K562 (cell line): ENCODE measurements around the gene HK1. TPM values are rescaled to one million over a fixed set of nuclear protein-coding genes. Genes with fewer than 3 reads are reported as not detected.

Experiments
- ATAC-seq: fragments of 200-7000 bp; cut with Tn5 transposase; 3 replicates; pipeline ENCODE4 v1.9.1; 2020; ENCODE audit warnings: moderate library complexity
- BruUV-seq: library from RNA; stranded (reverse); fragments of 400-500 nt; replicated peaks from 2 replicates; lab custom pipeline; 2021; lab: Mats Ljungman, UMichigan
- CTCF ChIA-PET: fragments of 300-600 bp; formaldehyde crosslinking; extraction: SDS; loops from one replicate; lab custom pipeline; 2021; ENCODE audit warnings: low intra/inter-chr PET ratio; lab: Yijun Ruan, JAX
- POLR2A ChIA-PET: fragments of 300-600, 350-650 bp; sonication (Branson Sonifier 250); formaldehyde crosslinking; extraction: SDS; loops from one replicate; lab custom pipeline; 2021; ENCODE audit warnings: antibody characterized with exemption, inconsistent platforms; lab: Yijun Ruan, JAX
- DNase-seq, 4 experiments: peaks; one replicate each; pipeline versions ENCODE4 v3.0.0 to v3.0.0-alpha.2; 2011 to 2018; ENCODE audit warnings: low spot score in 3 of 4, mixed read lengths in 3 of 4; ENCODE audit errors: extremely low read depth in 1 of 4
- FAIRE-seq: peaks from 2 replicates; lab custom pipeline; 2011; peaks lifted over from hg19 to GRCh38; lab: Jason Lieb, UNC
- H2AFZ ChIP-seq: 2 replicates; pipeline ENCODE4 v1.6.0; 2011; ENCODE audit warnings: low read depth, low read length, control low read depth, inconsistent platforms
- H3K27ac ChIP-seq: fragments of 200-600 bp; 3 replicates; pipeline ENCODE4 v1.8.0; 2011; ENCODE audit warnings: low read depth, mild to moderate bottlenecking, control low read depth, inconsistent platforms, low read length, moderate library complexity, mixed read lengths; ENCODE audit errors: extremely low read depth
- H3K27me3 ChIP-seq, 2 experiments: fragments of 300-600 bp in 1 of 2; 2 replicates in 1 of 2; 3 replicates in 1 of 2; pipeline versions ENCODE4 v1.6.0 to v1.8.0; 2011; ENCODE audit warnings: inconsistent platforms in 2 of 2, low read length in 2 of 2, mild to moderate bottlenecking in 1 of 2, mixed read lengths in 1 of 2, moderate library complexity in 1 of 2; ENCODE audit not compliant: control insufficient read depth in 2 of 2, insufficient read depth in 2 of 2
- H3K36me3 ChIP-seq: fragments of 300-600 bp; 3 replicates; pipeline ENCODE4 v1.8.0; 2011; ENCODE audit warnings: mild to moderate bottlenecking, low read length, inconsistent platforms; ENCODE audit not compliant: control insufficient read depth, insufficient read depth
- H3K4me1 ChIP-seq, 2 experiments: fragments of 200-600 bp in 1 of 2; replicated peaks in 1 of 2; 2 replicates in 1 of 2; 3 replicates in 1 of 2; pipeline versions ENCODE4 v1.5.1 to v1.8.0; 2011; ENCODE audit warnings: inconsistent platforms in 2 of 2, low read length in 2 of 2, mild to moderate bottlenecking in 1 of 2, mixed read lengths in 1 of 2, moderate library complexity in 1 of 2; ENCODE audit not compliant: control insufficient read depth in 2 of 2, insufficient read depth in 2 of 2
- H3K4me2 ChIP-seq: 2 replicates; pipeline ENCODE4 v1.6.1; 2011; ENCODE audit warnings: low read length, control low read depth, inconsistent platforms, mixed read lengths; ENCODE audit not compliant: insufficient read depth
- H3K4me3 ChIP-seq: fragments of 200-600 bp; sonication (generic), shearing (Covaris generic); 2 replicates; pipeline ENCODE4 v1.5.1; 2016; ENCODE audit warnings: control low read depth, inconsistent platforms
- H3K79me2 ChIP-seq: fragments of 200-600 bp; 3 replicates; pipeline ENCODE4 v1.8.0; 2011; ENCODE audit warnings: low read length, inconsistent platforms; ENCODE audit not compliant: control insufficient read depth, insufficient read depth
- H3K9ac ChIP-seq, 2 experiments: 2 replicates each; pipeline versions ENCODE4 v1.6.0 to v1.6.1; 2011; ENCODE audit warnings: low read depth in 2 of 2, low read length in 2 of 2, control low read depth in 1 of 2, inconsistent platforms in 1 of 2, mild to moderate bottlenecking in 1 of 2, mixed read lengths in 1 of 2; ENCODE audit not compliant: insufficient read depth in 1 of 2
- H3K9me1 ChIP-seq: one replicate; pipeline ENCODE4 v1.6.0; 2011; ENCODE audit warnings: inconsistent platforms, mild to moderate bottlenecking, low read length, moderate library complexity; ENCODE audit not compliant: control insufficient read depth, insufficient read depth
- H3K9me3 ChIP-seq: replicated peaks from 2 replicates; pipeline ENCODE4 v1.5.1; 2011; ENCODE audit warnings: low read depth, low read length, inconsistent platforms; ENCODE audit not compliant: control insufficient read depth, insufficient read depth
- H4K20me1 ChIP-seq: replicated peaks from 2 replicates; pipeline ENCODE4 v1.6.1; 2011; ENCODE audit warnings: low read length, inconsistent platforms, mixed read lengths; ENCODE audit not compliant: control insufficient read depth, insufficient read depth
- HMGXB4 ChIP-seq: sonication (generic); formaldehyde crosslinking; IDR thresholded peaks from 2 replicates; pipeline ENCODE4 v1.8.1; 2023; ENCODE audit warnings: mild to moderate bottlenecking, missing genetic modification reagents
- JUND ChIP-seq, 2 experiments: IDR thresholded peaks; 2 replicates in 1 of 2; 3 replicates in 1 of 2; pipeline ENCODE4 v1.6.1; 2011; ENCODE audit warnings: borderline replicate concordance in 2 of 2, low read depth in 2 of 2, low read length in 2 of 2, improper control_type of control experiment in 1 of 2, missing biosample characterization in 1 of 2, missing genetic modification characterization in 1 of 2, missing genetic modification reagents in 1 of 2
- RB1 ChIP-seq: fragments of 450-650 bp; IDR thresholded peaks from 2 replicates; pipeline ENCODE4 v1.6.1; 2017; ENCODE audit warnings: low read depth, mild to moderate bottlenecking
- TAL1 ChIP-seq: fragments of 450-650 bp; IDR thresholded peaks from 2 replicates; pipeline ENCODE4 v1.6.1; 2016; ENCODE audit warnings: mild to moderate bottlenecking
- ZBTB17 ChIP-seq: fragments of 450-650 bp; formaldehyde crosslinking; IDR thresholded peaks from 2 replicates; pipeline ENCODE4 v1.4.0; 2020; ENCODE audit warnings: mild to moderate bottlenecking
- ZFP1 ChIP-seq: fragments of 450-650 bp; formaldehyde crosslinking; IDR thresholded peaks from 2 replicates; pipeline ENCODE4 v1.4.0; 2020; ENCODE audit warnings: mild to moderate bottlenecking, mixed read lengths
- ZNF217 ChIP-seq: sonication (generic); formaldehyde crosslinking; IDR thresholded peaks from 2 replicates; pipeline ENCODE4 v1.8.0; 2022; ENCODE audit warnings: mild to moderate bottlenecking, missing genetic modification reagents
- ZNF253 ChIP-seq: fragments of 250-450 bp; sonication (Bioruptor Pico); conservative IDR thresholded peaks from 2 replicates; pipeline ENCODE4 v1.6.1; 2021; ENCODE audit warnings: mild to moderate bottlenecking
- ZNF318 ChIP-seq, 2 experiments: fragments of 450-650 bp; IDR thresholded peaks; 2 replicates each; pipeline ENCODE4 v1.6.1; 2016; ENCODE audit warnings: mild to moderate bottlenecking in 2 of 2, borderline replicate concordance in 1 of 2, low read depth in 1 of 2, moderate library complexity in 1 of 2
- ZNF707 ChIP-seq: fragments of 250-450 bp; sonication (Bioruptor Pico); conservative IDR thresholded peaks from 2 replicates; pipeline ENCODE4 v1.8.0; 2022; ENCODE audit warnings: inconsistent platforms, mild to moderate bottlenecking, moderate library complexity
- ZNF740 ChIP-seq, 3 experiments: fragments of 200-800 bp in 1 of 3; sonication (Bioruptor generic) in 1 of 3; sonication (generic) in 1 of 3; formaldehyde crosslinking in 1 of 3; IDR thresholded peaks; 2 replicates each; pipeline versions ENCODE4 v1.6.1 to v1.8.0; 2016 to 2022; ENCODE audit warnings: mild to moderate bottlenecking in 2 of 3, missing compliant biosample characterization in 2 of 3, missing genetic modification characterization in 2 of 3, missing genetic modification reagents in 1 of 3
- WGBS: fragments of 100-300 bp; shearing (Covaris generic); methylation state at CpG from one replicate; pipeline ENCODE4 v1.1.6; 2016; ENCODE audit warnings: low coverage, mixed read lengths; ENCODE audit not compliant: insufficient coverage; ENCODE audit errors: missing lambda C conversion rate; 5-methylcytosine and 5-hydroxymethylcytosine counted together
- in situ Hi-C: fragments of 300-500 bp; cut with MboI; formaldehyde crosslinking; loops from 4 replicates; pipeline ENCODE4 v1.15.0; 2018; ENCODE audit warnings: inconsistent platforms, mixed read lengths
- intact Hi-C: fragments of 100-400 bp; cut with micrococcal nuclease; formaldehyde crosslinking; loops from 2 replicates; pipeline ENCODE4 v1.14.2; 2022
- polyA plus RNA-seq, 8 experiments: library from polyadenylated mRNA; depleted of rRNA in 4 of 8; stranded (reverse) in 5 of 8; unstranded in 3 of 8; fragments of >200 nt; fragmentation: Nextera tagmentation in 2 of 8; fragmentation: Illumina TruSeq in 1 of 8; extraction: Ambion mirVana in 2 of 8; extraction: Trizol in 1 of 8; gene quantifications; 2 replicates each; pipeline versions ENCODE4 v1.2.1 to v1.2.3, GENCODE V29; 2011 to 2014; ENCODE audit warnings: inconsistent platforms in 1 of 8, missing spikeins in 1 of 8
- total RNA-seq, 7 experiments: library from RNA; depleted of rRNA in 6 of 7; stranded (reverse); fragments of >200 nt in 6 of 7; fragmentation: Illumina TruSeq in 2 of 7; extraction: Trizol in 2 of 7; gene quantifications; 2 replicates each; pipeline versions ENCODE4 v1.2.1 to v1.2.3, GENCODE V29; 2011 to 2021; ENCODE audit warnings: low replicate concordance in 1 of 7

The HK1 gene
- total and polyA plus RNA-seq, 9 of the 15 experiments (the other 6 are each of a cell fraction or from before 2014, with no cell fraction given): 29.2 to 444 (median 193) TPM

GRCh38 chr10:69254877-69255276 is 23.4 kb upstream of the HK1 start:
- peaks cover 0 to 3% of the 10 kb centered on the region in 2 experiments; a peak in 2 of 5 replicates for H3K4me1 ChIP-seq
- no peak for DNase-seq
- 59% methylated on average over 7 of the region's 7 CpGs for WGBS
- H3K27me3 ChIP-seq: no peaks in the 10 kb centered on the region
- no peaks in the 10 kb centered on the region for H3K9me1 ChIP-seq
- H2AFZ ChIP-seq: no peak overlapping the region
- ATAC-seq: no peak
- no peak for FAIRE-seq
- no peaks in the 10 kb centered on the region for H3K9me3 ChIP-seq
- intact Hi-C loops (no loop called here), in situ Hi-C loops (no loop called here)
- CTCF ChIA-PET: no interaction called here
- H4K20me1 ChIP-seq: no peaks in the 10 kb centered on the region
- POLR2A ChIA-PET: interaction anchor here (1.3 kb wide), 1 partner anchor 62 kb away, joined by 3 read pairs; no protein-coding TSS in a partner anchor
- H3K4me3 ChIP-seq: no peak overlapping the region
- no peak overlapping the region for H3K27ac ChIP-seq
- H3K79me2 ChIP-seq: no peaks in the 10 kb centered on the region
- no peaks in the 10 kb centered on the region for H3K36me3 ChIP-seq
- no TSS peak for BruUV-seq
- no peak overlapping the region for H3K4me2 ChIP-seq
- no peak overlapping the region for H3K9ac ChIP-seq
- TF ChIP-seq HMGXB4 (CRISPR knock-in tag): no peak
- TF ChIP-seq ZNF253: no peak
- no peak for TF ChIP-seq TAL1
- TF ChIP-seq ZNF217 (CRISPR knock-in tag): no peak
- no peak for TF ChIP-seq ZNF707 (CRISPR knock-in tag)
- TF ChIP-seq ZNF740 (CRISPR knock-in tag; IDR thresholded peaks at IDR 0.05): no peak
- no peak for TF ChIP-seq ZNF740 (tag; IDR thresholded peaks at IDR 0.05)
- TF ChIP-seq JUND (IDR thresholded peaks at IDR 0.05; ENCODE audit: borderline replicate concordance, low read depth, low read length): no peak
- TF ChIP-seq JUND (tag; IDR thresholded peaks at IDR 0.05; ENCODE audit: borderline replicate concordance, low read depth, low read length): no peak
- no peak for TF ChIP-seq ZBTB17 (CRISPR knock-in tag)
- TF ChIP-seq ZNF318 (IDR thresholded peaks at IDR 0.05; ENCODE audit: borderline replicate concordance in 1 of 2, low read depth in 1 of 2): no peak
- no peak for TF ChIP-seq RB1
- no peak for TF ChIP-seq ZFP1 (CRISPR knock-in tag)
